ENCODE measurements around the gene HMG20A.

The HMG20A gene

DNA sequence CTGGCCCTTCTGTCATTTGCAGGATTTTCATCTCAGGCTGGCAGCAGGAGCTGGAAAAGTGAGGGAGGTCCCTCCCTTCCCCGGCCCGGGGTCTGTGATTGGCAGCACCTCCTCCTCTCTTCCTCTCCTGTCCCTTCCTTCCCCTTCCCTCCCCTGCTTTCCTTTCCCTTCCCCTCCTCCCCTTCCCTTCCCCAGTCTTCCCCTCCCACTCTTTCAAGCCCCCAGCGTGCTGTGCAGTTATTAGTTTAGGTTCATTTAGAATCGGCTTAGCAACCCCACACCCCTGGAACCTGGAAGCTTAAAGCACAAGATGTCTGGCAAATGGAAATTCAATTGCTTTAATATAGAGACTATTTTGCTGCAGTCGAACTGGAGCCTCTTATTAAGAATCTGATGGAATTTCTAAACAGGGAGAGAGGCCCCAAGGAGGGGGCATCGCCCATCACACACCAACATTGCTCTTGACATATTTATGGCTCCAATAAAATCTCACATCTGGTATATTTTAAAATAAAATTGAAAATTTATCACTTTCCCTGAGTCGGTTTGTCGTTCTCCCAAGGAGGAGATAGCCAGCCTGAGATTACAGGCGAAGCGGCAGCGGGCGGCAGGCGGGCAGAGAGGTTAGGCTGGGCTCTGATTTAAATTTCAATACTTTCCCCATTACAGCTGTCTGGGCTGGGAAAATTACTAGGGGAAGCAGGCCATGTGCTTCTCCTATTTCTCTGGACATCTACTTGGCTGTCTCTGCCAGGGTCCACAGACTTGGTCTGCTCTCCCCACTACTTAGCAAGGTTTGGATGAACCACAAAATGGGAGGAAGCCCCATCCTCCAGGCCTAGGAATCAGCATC is 113.1 kb downstream of the HMG20A start:
- no peak for DNase-seq (ENCODE audit: extremely low read depth, insufficient read length)

More for the DNA sequence above, 113.1 kb downstream of the HMG20A start:
- H3K36me3 ChIP-seq (ENCODE audit: control insufficient read depth, insufficient read depth, low read length) = no peaks in the 10 kb centered on the region
- no peak overlapping the region for H3K4me3 ChIP-seq (replicated peaks; ENCODE audit: low read depth, low read length)
- TF ChIP-seq, protein P1, sequence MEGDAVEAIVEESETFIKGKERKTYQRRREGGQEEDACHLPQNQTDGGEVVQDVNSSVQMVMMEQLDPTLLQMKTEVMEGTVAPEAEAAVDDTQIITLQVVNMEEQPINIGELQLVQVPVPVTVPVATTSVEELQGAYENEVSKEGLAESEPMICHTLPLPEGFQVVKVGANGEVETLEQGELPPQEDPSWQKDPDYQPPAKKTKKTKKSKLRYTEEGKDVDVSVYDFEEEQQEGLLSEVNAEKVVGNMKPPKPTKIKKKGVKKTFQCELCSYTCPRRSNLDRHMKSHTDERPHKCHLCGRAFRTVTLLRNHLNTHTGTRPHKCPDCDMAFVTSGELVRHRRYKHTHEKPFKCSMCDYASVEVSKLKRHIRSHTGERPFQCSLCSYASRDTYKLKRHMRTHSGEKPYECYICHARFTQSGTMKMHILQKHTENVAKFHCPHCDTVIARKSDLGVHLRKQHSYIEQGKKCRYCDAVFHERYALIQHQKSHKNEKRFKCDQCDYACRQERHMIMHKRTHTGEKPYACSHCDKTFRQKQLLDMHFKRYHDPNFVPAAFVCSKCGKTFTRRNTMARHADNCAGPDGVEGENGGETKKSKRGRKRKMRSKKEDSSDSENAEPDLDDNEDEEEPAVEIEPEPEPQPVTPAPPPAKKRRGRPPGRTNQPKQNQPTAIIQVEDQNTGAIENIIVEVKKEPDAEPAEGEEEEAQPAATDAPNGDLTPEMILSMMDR (IDR thresholded peaks at IDR 0.05; ENCODE audit: insufficient read depth, low read length, poor library complexity, severe bottlenecking) = no peak
- no peaks in the 10 kb centered on the region for H3K27me3 ChIP-seq (replicated peaks; ENCODE audit: control insufficient read depth, insufficient read depth, low read length)

All from GM06990 (cell line).